GM23338 (cell line): ENCODE results near the gene IRS1. TPM values are rescaled to one million over a fixed set of nuclear protein-coding genes. Genes with fewer than 3 reads are reported as not detected.

Source experiments
- ATAC-seq: fragments of 200-7000 bp; cut with Tn5 transposase; 3 replicates; pipeline ENCODE4 v1.9.1; 2020
- DNase-seq: peaks from one replicate; pipeline ENCODE4 v3.0.0-alpha.2; 2015; ENCODE audit warnings: low spot score
- H2AFZ ChIP-seq: fragments of 200-600 bp; sonication (generic); 2 replicates; pipeline ENCODE4 v1.8.0; 2016; ENCODE audit warnings: antibody characterized with exemption, mild to moderate bottlenecking, moderate library complexity
- H3F3A ChIP-seq: fragments of 200-600 bp; sonication (generic); replicated peaks from 2 replicates; pipeline ENCODE4 v1.8.0; 2017; ENCODE audit warnings: antibody characterized with exemption, mixed run types, low read depth
- H3K27ac ChIP-seq: fragments of 200-600 bp; sonication (generic); 2 replicates; pipeline ENCODE4 v1.6.1; 2016; ENCODE audit warnings: low read depth
- H3K27me3 ChIP-seq: fragments of 200-600 bp; sonication (generic); 2 replicates; pipeline ENCODE4 v1.8.0; 2016; ENCODE audit warnings: mild to moderate bottlenecking, mixed run types, moderate library complexity; ENCODE audit not compliant: insufficient read depth
- H3K36me3 ChIP-seq: fragments of 200-600 bp; sonication (generic); 2 replicates; pipeline ENCODE4 v1.8.0; 2016; ENCODE audit warnings: mild to moderate bottlenecking; ENCODE audit not compliant: insufficient read depth
- H3K4me1 ChIP-seq: fragments of 200-600 bp; sonication (generic); 2 replicates; pipeline ENCODE4 v1.8.0; 2016; ENCODE audit warnings: mild to moderate bottlenecking, moderate library complexity; ENCODE audit not compliant: insufficient read depth
- H3K4me2 ChIP-seq: fragments of 200-600 bp; sonication (generic); 2 replicates; pipeline ENCODE4 v1.7.1; 2017; ENCODE audit warnings: mixed run types
- H3K4me3 ChIP-seq: fragments of 200-600 bp; sonication (generic); 2 replicates; pipeline ENCODE4 v1.6.1; 2016; ENCODE audit warnings: mixed run types
- H3K79me2 ChIP-seq: fragments of 200-600 bp; sonication (generic); replicated peaks from 2 replicates; pipeline ENCODE4 v1.8.0; 2017; ENCODE audit warnings: mild to moderate bottlenecking; ENCODE audit not compliant: insufficient read depth
- H3K9me2 ChIP-seq: fragments of 200-600 bp; sonication (generic); 2 replicates; pipeline ENCODE4 v1.8.0; 2017; ENCODE audit not compliant: insufficient read depth
- H4K20me1 ChIP-seq: fragments of 200-600 bp; sonication (generic); replicated peaks from 2 replicates; pipeline ENCODE4 v1.8.0; 2017; ENCODE audit warnings: mild to moderate bottlenecking; ENCODE audit not compliant: insufficient read depth
- H3K27ac Mint-ChIP-seq: 2 replicates; pipeline ENCODE4 v1.8.0; 2020; ENCODE audit warnings: inconsistent platforms, mild to moderate bottlenecking, moderate library complexity, mixed read lengths
- H3K27me3 Mint-ChIP-seq: 3 replicates; pipeline ENCODE4 v1.8.0; 2022; ENCODE audit warnings: low read depth, mild to moderate bottlenecking, moderate library complexity, mixed read lengths, inconsistent platforms; ENCODE audit not compliant: insufficient read depth, poor library complexity
- H3K36me3 Mint-ChIP-seq: 3 replicates; pipeline ENCODE4 v1.8.0; 2021; ENCODE audit warnings: low read depth, mild to moderate bottlenecking, inconsistent platforms, moderate library complexity, mixed read lengths
- H3K4me1 Mint-ChIP-seq: 3 replicates; pipeline ENCODE4 v1.8.0; 2020; ENCODE audit warnings: mild to moderate bottlenecking, inconsistent platforms, mixed read lengths
- H3K4me3 Mint-ChIP-seq: 3 replicates; pipeline ENCODE4 v1.8.0; 2021; ENCODE audit warnings: moderate library complexity, mild to moderate bottlenecking, inconsistent platforms, mixed read lengths
- H3K9me3 Mint-ChIP-seq: 3 replicates; pipeline ENCODE4 v1.8.0; 2020; ENCODE audit warnings: moderate library complexity, mild to moderate bottlenecking, inconsistent platforms, mixed read lengths
- EZH2phosphoT487 ChIP-seq: fragments of 200-600 bp; sonication (generic); IDR thresholded peaks from one replicate; pipeline ENCODE4 v1.8.1; 2018; ENCODE audit warnings: antibody characterized with exemption; ENCODE audit not compliant: unreplicated experiment
- NANOG ChIP-seq: IDR thresholded peaks from 2 replicates; pipeline ENCODE4 v1.6.1; 2016; ENCODE audit warnings: antibody characterized with exemption, borderline replicate concordance
- POLR2AphosphoS5 ChIP-seq: IDR thresholded peaks from 2 replicates; pipeline ENCODE4 v1.6.1; 2016; ENCODE audit warnings: antibody characterized with exemption, low read depth
- REST ChIP-seq: IDR thresholded peaks from one replicate; pipeline ENCODE4 v1.6.1; 2018; ENCODE audit warnings: antibody characterized with exemption; ENCODE audit not compliant: unreplicated experiment
- ZNF331 ChIP-seq: fragments of 250-450 bp; sonication (Bioruptor Pico); IDR thresholded peaks from 2 replicates; pipeline ENCODE4 v1.5.0; 2020; ENCODE audit warnings: low read depth, mild to moderate bottlenecking, moderate library complexity
- ZNF462 ChIP-seq: fragments of 250-450 bp; sonication (Bioruptor Pico); IDR thresholded peaks from 2 replicates; pipeline ENCODE4 v1.5.0; 2020; ENCODE audit warnings: mild to moderate bottlenecking, moderate library complexity
- polyA plus RNA-seq: library from polyadenylated mRNA; unstranded; fragments of >200 nt; fragmentation: Nextera tagmentation; extraction: Ambion mirVana; gene quantifications from 2 replicates; pipeline ENCODE4 v1.2.1, GENCODE V29; 2016
- total RNA-seq: library from RNA; depleted of rRNA; stranded (reverse); fragments of >200 nt; shearing (Covaris generic); gene quantifications from 2 replicates; pipeline ENCODE4 v1.2.3, GENCODE V29; 2014

IRS1 gene
- total and polyA plus RNA-seq, 2 experiments from 2014 or later = 6.9 to 26.2 TPM

GRCh38 chr2:226694149-226694548 lies 105.5 kb downstream of the IRS1 start (continued):
- TF ChIP-seq ZNF462 = no peak

- no peaks in the 10 kb centered on the region for H3K79me2 ChIP-seq
- ATAC-seq (no peak), DNase-seq (no peak)
- H3K36me3 Mint-ChIP-seq = no peaks in the 10 kb centered on the region
- no peaks in the 10 kb centered on the region for H3K27me3 ChIP-seq
- H3K27me3 Mint-ChIP-seq = no peaks in the 10 kb centered on the region
- H3K9me2 ChIP-seq = peaks cover 8% of the 10 kb centered on the region; the same call in 1 of the 2 replicates
- H4K20me1 ChIP-seq = no peaks in the 10 kb centered on the region
- no peak overlapping the region for H2AFZ ChIP-seq
- peaks cover under 1% of the 10 kb centered on the region; the same call in 2 of the 3 replicates for H3K9me3 Mint-ChIP-seq
- no peaks in the 10 kb centered on the region for H3F3A ChIP-seq
- no peak overlapping the region for H3K4me2 ChIP-seq
- H3K27ac ChIP-seq = no peak overlapping the region
- no peak overlapping the region for H3K4me3 ChIP-seq
- no peak overlapping the region for H3K4me3 Mint-ChIP-seq
- H3K4me1 Mint-ChIP-seq = peaks cover 36% of the 10 kb centered on the region
- H3K27ac Mint-ChIP-seq = no peak overlapping the region
- H3K4me1 ChIP-seq = peaks cover 14% of the 10 kb centered on the region
- no peaks in the 10 kb centered on the region for H3K36me3 ChIP-seq
- no peak for TF ChIP-seq ZNF462
- TF ChIP-seq REST = no peak
- TF ChIP-seq ZNF331 = no peak
- no peak for TF ChIP-seq POLR2AphosphoS5
- no peak for TF ChIP-seq NANOG
- TF ChIP-seq EZH2phosphoT487 = no peak
Measured at GRCh38 chr2:226693521-226693920, 106.1 kb downstream of the IRS1 start.
